Fibroblast of gingiva (primary cell): ENCODE measurements around the gene DDX54.

ENCODE experiments used
- DNase-seq: peaks from one replicate; pipeline ENCODE4 v3.0.0-alpha.2; 2011; ENCODE audit warnings: low read depth

DDX54 gene, protein sequence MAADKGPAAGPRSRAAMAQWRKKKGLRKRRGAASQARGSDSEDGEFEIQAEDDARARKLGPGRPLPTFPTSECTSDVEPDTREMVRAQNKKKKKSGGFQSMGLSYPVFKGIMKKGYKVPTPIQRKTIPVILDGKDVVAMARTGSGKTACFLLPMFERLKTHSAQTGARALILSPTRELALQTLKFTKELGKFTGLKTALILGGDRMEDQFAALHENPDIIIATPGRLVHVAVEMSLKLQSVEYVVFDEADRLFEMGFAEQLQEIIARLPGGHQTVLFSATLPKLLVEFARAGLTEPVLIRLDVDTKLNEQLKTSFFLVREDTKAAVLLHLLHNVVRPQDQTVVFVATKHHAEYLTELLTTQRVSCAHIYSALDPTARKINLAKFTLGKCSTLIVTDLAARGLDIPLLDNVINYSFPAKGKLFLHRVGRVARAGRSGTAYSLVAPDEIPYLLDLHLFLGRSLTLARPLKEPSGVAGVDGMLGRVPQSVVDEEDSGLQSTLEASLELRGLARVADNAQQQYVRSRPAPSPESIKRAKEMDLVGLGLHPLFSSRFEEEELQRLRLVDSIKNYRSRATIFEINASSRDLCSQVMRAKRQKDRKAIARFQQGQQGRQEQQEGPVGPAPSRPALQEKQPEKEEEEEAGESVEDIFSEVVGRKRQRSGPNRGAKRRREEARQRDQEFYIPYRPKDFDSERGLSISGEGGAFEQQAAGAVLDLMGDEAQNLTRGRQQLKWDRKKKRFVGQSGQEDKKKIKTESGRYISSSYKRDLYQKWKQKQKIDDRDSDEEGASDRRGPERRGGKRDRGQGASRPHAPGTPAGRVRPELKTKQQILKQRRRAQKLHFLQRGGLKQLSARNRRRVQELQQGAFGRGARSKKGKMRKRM

DNA sequence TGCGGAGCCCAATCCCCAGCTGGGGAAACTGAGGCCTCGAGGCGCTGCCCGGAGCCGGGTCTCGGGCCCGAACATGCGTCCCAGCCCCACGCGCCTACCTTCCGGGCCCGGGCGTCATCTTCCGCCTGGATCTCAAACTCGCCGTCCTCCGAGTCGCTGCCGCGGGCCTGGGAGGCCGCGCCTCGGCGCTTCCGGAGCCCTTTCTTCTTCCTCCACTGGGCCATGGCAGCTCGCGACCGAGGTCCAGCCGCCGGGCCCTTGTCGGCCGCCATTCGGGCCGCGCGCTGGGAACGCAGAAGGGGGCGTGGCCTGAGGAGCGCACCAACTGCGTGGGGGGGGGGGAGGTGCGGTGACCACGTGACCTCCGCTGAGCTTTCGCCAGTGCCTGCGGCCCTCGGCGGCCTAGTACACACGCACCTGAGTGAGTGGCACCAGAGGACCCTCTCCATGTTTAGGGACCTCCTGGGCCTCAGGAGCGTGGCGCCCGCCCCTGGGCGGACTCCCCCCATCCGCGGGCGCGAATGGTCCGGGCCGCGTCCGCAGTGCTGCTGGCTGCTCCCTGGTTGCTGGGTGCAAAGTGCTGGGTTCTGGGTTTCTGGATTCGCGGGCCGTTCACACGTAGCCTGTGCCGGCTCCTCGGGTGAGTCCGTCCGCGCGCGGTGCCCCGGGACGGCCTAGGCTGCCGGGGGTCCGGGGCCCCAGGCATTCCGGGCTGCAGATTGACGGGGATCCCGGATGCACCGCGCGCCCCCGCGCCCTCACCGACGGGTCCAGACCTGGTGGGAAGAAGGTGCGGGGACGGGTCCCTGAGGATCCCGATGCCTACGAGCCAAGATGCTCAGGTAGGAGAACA, at the start of gene DDX54, which contains the start of gene RITA1:
TSS of gene DDX54 (minus strand) at position 299 of the 853 bp plus-strand sequence. CDS start at position 272, 27 bp downstream.
TSS of gene RITA1 (plus strand) at position 542 of the 853 bp plus-strand sequence. CDS start 1,026 bp downstream, outside the sequence.
- peak; percentile 69 for DNase-seq

DNA sequence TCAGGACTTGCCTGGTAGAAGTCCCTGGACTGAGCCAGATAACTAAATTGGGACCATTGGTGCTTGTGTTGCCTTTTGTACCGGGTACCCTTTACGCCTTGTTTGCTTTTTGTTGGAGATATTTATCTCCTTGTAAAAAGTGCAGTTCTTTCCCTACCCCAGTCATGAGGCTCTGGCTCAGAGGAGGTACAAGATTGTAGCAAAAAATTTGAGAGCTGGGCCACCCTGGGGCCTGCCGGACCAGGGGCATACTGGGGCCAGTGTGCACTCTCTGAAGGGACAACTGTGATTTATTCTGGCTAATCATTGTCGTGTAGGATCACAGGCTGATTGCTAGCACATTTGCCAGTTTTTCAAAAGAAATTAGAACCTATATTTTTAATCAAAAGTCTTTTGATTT, 49.2 kb upstream of the DDX54 start:
- DNase-seq = no peak

DNA sequence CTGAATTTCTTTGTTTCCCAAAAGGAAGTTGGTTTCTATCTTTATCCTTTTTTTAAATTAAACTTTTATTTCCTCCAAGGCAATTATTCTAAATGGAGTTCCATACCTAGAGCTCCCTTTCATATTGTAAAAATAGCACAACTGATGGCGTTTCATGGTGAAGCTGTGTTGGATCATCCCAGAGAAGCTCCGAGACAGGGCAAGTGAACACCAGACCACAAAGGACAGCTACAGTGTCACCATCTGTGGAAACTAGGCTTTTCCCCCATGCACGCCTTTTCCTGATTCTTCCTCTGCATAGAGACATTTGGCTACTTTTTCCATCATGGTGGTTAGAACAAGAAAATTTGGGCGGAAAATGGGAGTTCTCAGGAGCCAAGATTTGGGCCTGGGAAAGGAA, 48.7 kb upstream of the DDX54 start:
- DNase-seq = no peak

DNA sequence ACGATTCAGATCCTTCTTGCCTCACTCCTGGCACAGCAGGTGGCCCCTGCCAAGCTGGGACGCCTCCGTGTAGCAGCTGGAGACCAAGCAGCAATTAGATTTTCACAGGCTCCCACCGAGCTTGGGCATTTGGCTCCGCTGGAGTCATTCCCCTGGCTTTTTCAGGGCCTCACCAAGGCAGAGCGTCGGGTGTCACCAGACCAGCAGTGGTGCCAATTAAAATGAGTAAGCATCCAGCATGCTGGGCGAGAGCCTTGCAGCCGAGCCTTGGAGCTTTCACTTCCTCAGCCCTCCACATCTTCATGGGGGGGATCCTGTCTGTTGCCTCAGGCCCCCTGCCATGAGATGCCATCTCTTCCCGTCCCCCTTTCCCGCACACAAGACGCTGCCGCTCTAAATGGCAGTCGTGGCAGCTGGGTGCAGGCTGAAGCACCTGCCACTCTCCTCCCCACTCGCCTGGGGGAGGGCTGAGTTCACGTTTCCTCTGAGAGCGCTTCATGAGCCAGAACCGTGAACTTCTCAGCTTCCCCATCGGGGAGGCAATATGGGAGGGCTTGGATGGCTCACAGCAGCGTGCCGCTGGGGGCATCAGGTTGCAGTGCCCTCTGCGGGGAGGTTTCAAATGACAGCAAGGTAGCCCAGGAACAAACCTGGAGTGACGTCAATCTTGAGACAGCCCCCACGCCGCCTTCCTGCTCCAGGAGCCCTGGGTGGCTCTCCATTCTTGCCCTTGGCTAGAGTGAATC, 47.7 kb upstream of the DDX54 start:
- DNase-seq = peak; percentile 84

DNA sequence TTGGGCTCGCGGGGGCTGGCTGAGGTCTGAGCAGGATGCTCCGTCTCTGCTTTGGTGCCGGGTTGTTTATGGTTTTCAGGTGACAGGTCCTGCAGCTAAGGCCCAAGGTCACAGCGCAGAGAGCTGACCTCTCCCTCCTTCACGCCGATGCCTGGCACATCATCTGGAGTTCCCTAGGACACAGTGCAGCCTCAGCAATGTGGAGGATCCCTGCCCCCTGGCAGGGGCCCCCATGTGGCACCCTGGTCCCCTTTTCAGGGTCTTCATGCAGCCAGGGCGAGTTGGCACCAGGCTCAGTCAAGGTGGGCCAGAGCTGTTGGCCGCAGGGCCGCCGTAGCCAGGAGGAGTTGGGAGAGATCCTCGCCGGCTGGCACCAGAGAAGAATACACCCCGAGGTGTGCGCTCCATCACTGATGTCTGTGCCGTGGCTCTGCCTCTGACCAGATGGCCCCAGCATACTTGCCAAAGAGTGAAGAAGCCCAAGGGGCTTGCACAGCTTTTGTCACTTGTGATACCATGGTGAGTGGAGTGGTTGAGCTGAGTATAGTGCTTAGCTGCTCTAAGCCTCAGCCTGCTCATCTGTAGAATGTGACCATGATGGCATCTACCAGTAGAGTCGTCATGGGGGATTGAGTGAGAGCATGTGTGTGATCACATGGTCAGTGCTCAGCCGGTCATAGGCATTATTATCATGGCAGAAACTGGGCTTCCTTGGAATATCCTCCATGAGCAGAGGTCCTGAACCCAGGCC, 47.0 kb upstream of the DDX54 start:
- DNase-seq = no peak

DNA sequence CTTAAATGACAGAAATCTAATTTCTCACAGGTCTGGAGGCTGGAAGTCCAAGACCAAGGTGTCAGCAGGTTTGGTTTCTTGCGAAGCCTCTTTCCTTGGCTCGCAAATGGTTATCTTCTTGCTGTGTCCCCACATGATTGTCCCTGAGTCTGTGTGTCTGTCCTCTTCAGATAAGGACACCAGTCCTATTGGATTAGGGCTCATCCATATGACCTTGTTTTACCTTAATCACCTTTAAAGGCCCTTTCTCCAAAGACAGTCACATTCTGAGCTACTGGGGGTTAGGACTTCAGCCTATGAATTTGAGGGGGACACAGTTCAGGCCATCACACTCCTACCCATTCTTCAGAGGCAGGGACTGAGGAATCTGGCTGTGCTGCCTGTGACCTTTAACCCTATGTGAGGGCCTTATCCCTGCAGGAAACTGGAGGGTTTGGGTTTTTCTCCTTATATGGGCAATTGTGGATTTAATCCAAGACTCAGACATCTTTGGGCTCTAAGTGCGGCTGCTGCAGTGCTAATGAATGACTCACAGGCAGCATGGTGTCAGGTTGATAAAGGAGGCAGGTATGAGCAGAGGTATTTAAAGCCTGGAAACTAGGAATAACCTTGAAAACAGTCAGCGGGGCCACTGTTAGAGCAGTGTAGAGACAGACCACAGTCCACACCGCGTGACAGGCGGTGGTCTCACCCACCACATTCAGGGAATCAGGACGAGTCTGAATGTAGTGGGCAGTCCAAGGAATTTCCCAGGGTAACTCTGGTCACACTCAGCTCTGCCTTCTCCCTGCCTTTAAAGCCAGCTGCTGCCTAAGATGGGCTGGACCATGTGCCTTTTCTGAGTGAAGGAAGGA, 46.2 kb upstream of the DDX54 start:
- DNase-seq = no peak

DNA sequence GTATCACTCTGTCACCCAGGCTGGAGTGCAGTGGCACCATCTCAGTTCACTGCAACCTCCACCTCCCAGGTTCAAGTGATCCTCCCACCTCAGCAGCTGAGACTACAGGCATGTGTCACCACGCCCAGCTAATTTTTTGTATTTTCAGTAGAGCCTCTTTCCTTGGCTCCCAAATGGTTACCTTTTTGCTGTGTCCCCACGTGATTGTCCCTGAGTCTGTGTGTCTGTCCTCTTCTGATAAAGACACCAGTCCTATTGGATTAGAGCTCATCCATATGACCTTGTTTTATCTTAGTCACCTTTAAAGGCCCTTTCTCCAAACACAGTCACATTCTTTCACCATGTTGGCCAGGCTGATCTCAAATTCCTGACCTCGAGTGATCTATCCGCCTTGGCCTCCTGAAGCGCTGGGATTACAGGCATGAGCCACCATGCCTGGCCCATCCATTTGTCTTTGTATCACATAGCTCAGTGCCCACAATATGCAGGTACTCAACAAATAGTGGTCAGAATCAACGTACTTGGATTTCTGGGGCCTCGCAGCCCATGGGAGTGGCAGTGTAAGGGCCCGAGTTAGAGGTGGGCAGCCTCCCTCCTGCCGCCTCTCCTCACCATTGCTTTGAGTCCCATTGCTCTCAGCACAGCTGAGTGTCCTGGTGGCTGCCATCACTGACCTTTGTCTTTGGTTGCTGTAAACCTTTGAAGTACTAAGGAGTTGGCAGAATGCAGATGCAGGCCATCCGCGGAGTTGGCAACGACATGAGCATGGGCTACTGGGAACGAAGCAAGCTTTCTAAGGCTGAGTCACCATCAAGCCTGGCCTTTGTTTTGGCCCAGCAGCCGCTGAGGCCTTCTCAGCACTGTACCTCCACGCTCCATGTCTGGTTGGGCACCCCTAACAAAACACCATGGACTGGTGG, 45.3 kb upstream of the DDX54 start:
- DNase-seq = no peak

DNA sequence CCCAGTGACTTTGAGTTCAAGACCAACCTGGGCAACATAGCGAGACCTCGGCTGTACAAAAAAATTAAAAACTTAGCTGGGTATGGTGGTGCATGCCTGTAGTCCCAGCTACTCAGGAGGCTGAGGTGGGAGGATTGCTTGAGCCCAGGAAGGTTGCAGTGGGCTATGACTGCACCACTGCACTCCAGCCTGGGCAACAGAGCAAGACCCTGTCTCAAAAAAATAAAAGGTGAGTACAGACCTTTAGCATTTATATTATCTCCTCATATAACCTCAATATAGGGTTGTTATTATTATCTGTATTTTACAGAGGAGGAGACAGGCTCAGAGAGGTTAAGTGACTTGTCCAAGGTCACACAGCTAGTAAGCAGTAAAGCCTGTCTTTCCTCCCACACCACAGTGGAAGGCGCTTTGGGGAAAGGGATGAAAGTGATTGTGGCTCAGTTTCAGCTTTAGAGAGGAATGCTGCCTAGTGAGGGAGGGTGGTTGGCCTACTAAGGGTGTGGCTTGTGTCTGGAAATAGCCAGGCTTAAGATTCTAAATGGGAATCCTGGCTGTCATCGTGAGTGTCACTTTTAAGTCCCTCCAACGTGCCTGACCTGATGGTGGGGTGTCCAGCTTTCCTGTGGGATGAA, 43.2 kb upstream of the DDX54 start:
- DNase-seq = no peak

DNA sequence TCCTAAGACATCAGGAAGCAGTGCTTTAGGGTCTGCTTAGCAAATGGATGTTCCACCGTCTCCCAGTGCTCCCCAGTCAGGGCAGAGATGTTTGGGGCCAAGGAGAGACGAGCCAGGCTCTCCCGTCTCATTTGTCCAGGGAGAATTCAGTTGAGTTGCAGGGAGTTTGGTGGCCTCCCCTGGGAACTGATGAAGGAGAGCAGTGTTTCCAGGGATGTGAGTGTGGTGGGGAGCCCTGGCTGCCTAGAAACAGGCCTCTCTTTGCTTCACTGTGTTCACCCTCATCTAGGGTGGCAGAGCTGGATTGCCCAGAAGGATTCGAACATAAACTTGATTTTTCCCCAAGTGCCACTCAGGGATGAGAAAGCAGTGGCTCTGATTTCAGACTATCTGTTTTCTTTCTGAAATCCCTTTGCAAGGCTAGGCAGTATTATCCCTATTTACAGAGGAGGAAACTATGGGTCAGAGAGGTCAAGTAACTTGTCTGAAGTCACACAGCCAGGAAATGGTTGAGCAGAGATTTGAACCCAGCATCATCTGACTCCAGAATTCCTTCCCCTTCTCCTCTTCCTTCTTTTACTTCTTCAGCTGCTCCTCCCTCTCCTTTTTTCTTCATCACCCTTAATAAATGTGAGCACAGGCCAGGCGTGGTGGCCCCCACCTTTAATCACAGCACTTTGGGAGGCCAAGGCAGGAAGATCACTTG, 42.6 kb upstream of the DDX54 start:
- no peak for DNase-seq

DNA sequence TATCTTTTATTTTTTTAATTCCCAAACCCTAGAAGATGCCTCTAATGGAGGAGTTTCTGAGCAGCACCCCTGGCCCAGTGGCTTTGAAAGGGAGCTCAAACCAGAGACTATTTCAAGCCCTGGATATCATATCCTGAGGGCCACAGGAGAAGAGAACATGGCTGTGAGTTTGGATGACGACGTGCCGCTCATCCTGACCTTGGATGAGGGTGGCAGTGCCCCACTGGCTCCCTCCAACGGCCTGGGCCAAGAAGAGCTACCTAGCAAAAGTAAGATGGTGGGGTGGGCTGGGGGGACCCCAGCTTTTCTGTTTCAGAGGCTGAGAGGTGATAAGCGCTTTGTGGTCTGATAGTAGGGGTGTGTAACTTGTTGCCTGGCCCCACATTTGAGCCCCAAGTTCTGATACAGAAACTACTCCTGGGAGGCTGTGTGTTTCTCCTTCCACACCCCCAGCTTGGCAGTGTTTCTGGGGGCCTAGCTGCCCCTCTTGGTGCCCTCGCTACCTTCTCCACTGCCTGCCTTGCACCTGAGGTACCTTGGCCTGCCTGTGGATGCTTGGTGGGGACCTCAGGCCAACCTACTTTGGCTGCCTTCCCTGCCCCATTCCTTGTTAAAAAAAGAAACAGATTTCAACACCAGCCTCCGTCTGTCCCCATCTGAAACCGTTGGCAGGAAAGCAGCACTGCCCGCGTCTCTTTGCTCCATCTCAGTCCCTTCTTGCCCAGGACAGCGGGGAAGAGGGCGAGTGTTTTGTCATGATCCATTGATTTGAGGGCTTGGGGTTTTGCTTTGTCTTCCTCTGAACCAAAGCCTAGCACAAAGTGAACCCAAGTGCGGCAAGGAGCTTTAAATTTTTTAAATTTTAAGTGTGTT, 41.7 kb upstream of the DDX54 start:
- DNase-seq = peak; percentile 58

DNA sequence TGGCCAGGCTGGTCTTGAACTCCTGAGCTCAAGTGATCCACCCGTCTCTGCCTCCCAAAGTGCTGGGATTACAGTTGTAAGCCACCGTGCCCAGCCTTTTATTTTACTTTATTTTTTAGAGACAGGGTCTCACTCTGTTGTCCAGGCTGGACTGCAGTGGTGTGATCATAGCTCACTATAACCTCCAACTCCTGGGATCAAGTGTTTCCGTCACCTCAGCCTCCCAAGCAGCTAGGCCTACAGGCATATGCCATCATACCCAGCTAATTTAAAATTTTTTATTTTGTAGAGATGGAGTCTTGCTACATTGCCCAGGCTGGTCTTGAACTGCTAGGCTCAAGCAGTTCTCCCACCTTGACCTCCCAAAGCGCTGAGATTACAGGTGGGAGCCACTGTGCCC, 39.7 kb upstream of the DDX54 start:
- DNase-seq = no peak

DNA sequence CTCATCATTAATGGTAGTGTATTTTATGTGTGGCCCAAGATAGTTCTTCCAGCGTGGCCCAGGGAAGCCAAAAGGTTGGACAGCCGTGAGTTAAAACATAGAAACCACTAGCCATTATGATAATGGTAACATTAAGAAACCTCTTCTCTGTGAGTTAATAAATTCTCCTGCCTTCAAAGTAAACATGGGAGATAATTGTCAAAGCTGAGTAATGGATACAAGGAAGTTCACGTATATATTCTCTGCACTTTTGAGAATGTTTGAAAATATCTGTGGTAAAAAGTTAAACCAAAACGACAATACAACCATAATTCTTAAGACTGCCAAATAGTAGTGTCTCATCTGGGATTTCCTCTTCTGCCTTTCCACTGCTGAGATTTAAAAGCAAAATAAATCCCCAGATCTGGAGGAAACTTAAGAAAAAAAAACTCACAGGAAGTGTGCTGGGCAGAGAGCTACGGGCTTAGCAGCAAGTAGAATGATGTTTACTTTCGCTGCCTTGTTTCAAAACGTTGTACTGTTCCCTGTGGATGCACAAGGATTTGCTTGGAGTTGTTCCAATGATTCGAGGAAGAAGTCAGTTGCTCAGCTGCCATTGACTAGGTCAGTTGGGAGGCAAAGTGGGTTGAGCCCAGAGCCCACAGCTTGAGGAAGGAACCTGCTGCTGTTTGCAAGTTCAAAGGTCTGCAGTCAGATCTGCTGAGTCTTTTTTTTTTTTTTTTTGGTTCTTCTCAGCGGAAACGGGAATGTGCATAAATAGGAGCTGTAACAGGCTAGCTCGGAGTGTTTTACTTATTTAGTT, 37.7 kb upstream of the DDX54 start:
- peak; percentile 93 for DNase-seq

DNA sequence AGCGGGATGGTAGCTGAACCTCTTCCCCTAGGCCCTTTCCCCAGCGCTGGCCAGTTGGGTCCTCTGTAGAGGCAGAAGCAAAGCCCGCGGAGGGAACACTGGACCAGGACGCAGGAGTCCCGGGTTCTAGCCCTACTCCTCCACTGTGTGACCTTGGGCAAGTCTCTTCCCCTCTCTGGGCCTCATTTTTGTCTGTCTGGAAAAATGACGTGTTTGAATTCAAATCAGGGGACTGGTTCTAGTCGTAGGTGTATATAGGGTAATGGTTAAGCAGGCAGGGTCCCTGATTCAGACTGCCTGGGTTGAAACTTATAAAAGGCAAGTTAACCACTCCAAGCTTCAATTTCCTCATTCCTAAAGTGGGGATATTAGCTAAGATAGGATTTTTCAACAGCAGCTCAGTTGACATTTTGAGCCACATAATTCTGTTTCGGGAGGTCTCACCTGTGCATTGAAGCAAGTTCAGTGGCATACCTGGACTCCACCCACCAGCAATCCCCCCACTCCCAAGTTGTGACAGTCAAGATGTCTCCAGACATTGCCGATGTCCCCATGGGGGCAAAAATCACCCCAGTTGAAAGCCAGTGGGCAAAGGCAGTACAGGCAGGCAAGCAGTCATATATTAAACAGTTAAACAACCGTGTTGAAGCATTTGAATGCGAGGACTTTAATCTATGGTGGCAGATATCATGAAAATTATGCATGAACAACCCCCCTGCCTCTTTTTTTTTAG, 36.9 kb upstream of the DDX54 start:
- DNase-seq = no peak

DNA sequence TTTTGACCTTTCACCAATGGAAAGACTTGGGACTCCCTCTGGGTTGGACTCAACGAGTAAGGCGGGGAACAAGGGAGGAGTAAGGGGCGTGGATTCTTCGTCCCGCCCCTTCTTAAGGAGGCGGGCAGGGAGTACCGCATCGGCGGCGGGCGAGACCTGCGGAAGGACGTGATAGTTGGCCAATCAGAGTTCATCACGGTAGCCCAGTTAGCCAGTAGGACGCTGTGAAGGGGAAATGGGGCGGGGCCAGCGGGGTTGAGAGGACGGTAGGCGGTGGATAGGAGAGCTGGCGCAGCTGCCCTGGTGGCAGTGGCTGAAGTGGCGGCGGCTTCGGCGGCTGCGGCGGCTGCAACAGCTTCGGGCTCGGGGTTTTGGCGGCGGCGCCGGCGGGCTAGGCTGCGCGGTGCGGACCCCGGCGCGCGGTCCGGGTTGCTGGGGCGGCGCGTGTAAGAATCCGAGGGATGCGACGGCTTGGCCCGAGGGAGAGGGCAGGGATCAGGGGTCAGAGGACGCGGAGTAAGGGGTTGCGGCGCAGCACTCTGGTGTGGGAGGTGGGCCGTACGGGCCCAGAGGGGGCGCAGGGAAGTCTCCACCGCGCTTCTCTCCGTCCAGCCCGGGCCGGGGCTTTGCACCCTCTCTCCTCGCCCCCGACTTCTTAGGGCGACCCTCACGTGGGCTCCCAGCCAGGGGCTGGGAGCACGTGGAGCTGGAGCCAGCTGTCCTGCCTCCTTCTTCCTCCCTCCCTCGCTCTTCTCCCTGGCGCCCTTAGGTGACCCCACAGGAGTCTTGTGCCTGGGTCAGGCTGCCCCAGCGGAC, 36.1 kb upstream of the DDX54 start, which contains the start of gene TPCN1:
TSS of gene TPCN1 (plus strand) at position 284 of the 816 bp plus-strand sequence. CDS start 5,389 bp downstream, outside the sequence.
- peak; percentile 100 for DNase-seq
